Stomach (tissue), 4 donors: ENCODE results near the gene PRKD1.
"Not testable (repeated sequence)": the region's sequence is repeated elsewhere in the genome, so short reads cannot be mapped to it uniquely, and the experiment has no call there.

Experiments
- CTCF ChIP-seq, 7 experiments: fragments of 450-650 bp in 4 of 7; fragments of 200-600 bp in 3 of 7; sonication (generic) in 3 of 7; IDR thresholded peaks; one replicate each; pipeline ENCODE4 v1.5.1; 2016 to 2019; ENCODE audit warnings: antibody characterized with exemption in 7 of 7, control low read depth in 2 of 7, mild to moderate bottlenecking in 1 of 7
- POLR2A ChIP-seq, 4 donors: fragments of 450-650 bp; IDR thresholded peaks; one replicate each; pipeline ENCODE4 v1.6.1; 2016; ENCODE audit warnings: antibody characterized with exemption in 4 of 4, control low read depth in 2 of 4, mild to moderate bottlenecking in 1 of 4, moderate library complexity in 1 of 4

GRCh38 chr14:29726560-29727331 is 200.9 kb downstream of the PRKD1 start:
- TF ChIP-seq CTCF, POLR2A (IDR thresholded peaks at IDR 0.05): not testable (repeated sequence)
